Pancreas (tissue), 10 donors: Measurements from ENCODE around the gene CEP128. TPM values are rescaled to one million over a fixed set of nuclear protein-coding genes. Genes with fewer than 3 reads are reported as not detected.

Experiments
- ATAC-seq, 4 donors: fragments of 200-7000 bp; cut with Tn5 transposase; one replicate each; pipeline versions ENCODE4 v1.8.0 to v1.9.1; 2020; ENCODE audit warnings: mild to moderate bottlenecking in 4 of 4, moderate library complexity in 4 of 4
- DNase-seq, 6 donors: peaks; one replicate each; pipeline ENCODE4 v3.0.0-alpha.2; 2020
- FAIRE-seq: peaks from 2 replicates; lab custom pipeline; 2012; peaks lifted over from hg19 to GRCh38; lab: Jason Lieb, UNC
- H3K27ac ChIP-seq, 4 donors: fragments of 200-600 bp; sonication (generic); 1 replicate in 3 of 4; 2 replicates in 1 of 4; pipeline versions ENCODE4 v1.5.0 to v1.8.0; 2020
- H3K27me3 ChIP-seq, 4 donors: fragments of 200-600 bp; one replicate each; pipeline ENCODE4 v1.8.0; 2021
- H3K36me3 ChIP-seq, 3 donors: fragments of 200-600 bp; sonication (generic) in 1 of 3; one replicate each; pipeline versions ENCODE4 v1.5.0 to v1.8.0; 2020 to 2021
- H3K4me1 ChIP-seq, 3 donors: fragments of 200-600 bp; one replicate each; pipeline ENCODE4 v1.8.0; 2021
- H3K4me3 ChIP-seq, 4 donors: fragments of 200-600 bp; sonication (generic) in 2 of 4; one replicate each; pipeline versions ENCODE4 v1.5.0 to v1.8.0; 2020 to 2021
- H3K9me3 ChIP-seq, 4 donors: fragments of 200-600 bp; one replicate each; pipeline ENCODE4 v1.8.0; 2021
- WGBS, 2 donors: extraction: QIAGEN DNeasy Blood & Tissue Kit; methylation state at CpG; one replicate each; pipeline ENCODE4 v1.1.7; 2013; 5-methylcytosine and 5-hydroxymethylcytosine counted together
- intact Hi-C, 3 donors: fragments of 100-400 bp; cut with DNase I; formaldehyde crosslinking; loops; one replicate each; pipeline versions ENCODE4 v1.11.1 to v1.14.2; 2022
- polyA plus RNA-seq, 2 donors: library from polyadenylated mRNA; stranded (reverse); fragments of 200-250 nt; gene quantifications; one replicate each; pipeline ENCODE4 v1.2.3, GENCODE V29; 2013
- total RNA-seq, 6 donors: library from RNA; stranded (reverse); fragmentation: NEBNext Ultra II Directional in 4 of 6; extraction: Animal tissue kit (Norgen Biotek cat#: 25700) in 4 of 6; gene quantifications; one replicate each; pipeline versions ENCODE4 v1.2.1 to v1.2.4, GENCODE V29; 2021 to 2023
- TF ChIP-seq, protein P1 (sequence below), 4 donors: fragments of 200-600 bp; sonication (generic) in 3 of 4; IDR thresholded peaks; one replicate each; pipeline versions ENCODE4 v1.5.0 to v1.8.0; 2021; ENCODE audit warnings: antibody characterized with exemption in 4 of 4
- donor health status: healthy with polysubstance abuse.
- donor health status: DM: no; HTN: no; CAD: no; lungs with moderate emphysema.
- donor health status: DM: no; HTN: no; CAD: no.
- donor health status: control.
- donor health status: control.
- donor health status: Bipolar disorder and iron deficiency.
- donor health status: DM: yes; HTN: yes; CAD: no.
- donor health status: DM: no; HTN: no; CAD: no.
- donor health status: DM: no; HTN: no; CAD: no.
- donor health status: DM: yes; HTN: yes; CAD: no.

CEP128 gene
- total and polyA plus RNA-seq, 8 donors: 0.92 to 2.8 (median 2.0) TPM

- H3K9me3 ChIP-seq: no peaks in the 10 kb centered on the region
- H3K4me1 ChIP-seq: no peaks in the 10 kb centered on the region
- no peak for ATAC-seq
- H3K36me3 ChIP-seq: no peaks in the 10 kb centered on the region
- H3K27ac ChIP-seq: no peak overlapping the region
- no peak for FAIRE-seq
- no peaks in the 10 kb centered on the region for H3K27me3 ChIP-seq
- no peak overlapping the region for H3K4me3 ChIP-seq
- TF ChIP-seq, protein P1, sequence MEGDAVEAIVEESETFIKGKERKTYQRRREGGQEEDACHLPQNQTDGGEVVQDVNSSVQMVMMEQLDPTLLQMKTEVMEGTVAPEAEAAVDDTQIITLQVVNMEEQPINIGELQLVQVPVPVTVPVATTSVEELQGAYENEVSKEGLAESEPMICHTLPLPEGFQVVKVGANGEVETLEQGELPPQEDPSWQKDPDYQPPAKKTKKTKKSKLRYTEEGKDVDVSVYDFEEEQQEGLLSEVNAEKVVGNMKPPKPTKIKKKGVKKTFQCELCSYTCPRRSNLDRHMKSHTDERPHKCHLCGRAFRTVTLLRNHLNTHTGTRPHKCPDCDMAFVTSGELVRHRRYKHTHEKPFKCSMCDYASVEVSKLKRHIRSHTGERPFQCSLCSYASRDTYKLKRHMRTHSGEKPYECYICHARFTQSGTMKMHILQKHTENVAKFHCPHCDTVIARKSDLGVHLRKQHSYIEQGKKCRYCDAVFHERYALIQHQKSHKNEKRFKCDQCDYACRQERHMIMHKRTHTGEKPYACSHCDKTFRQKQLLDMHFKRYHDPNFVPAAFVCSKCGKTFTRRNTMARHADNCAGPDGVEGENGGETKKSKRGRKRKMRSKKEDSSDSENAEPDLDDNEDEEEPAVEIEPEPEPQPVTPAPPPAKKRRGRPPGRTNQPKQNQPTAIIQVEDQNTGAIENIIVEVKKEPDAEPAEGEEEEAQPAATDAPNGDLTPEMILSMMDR (IDR thresholded peaks at IDR 0.05): no peak
- intact Hi-C loops: no loop called here
- no peak for DNase-seq
Measured at GRCh38 chr14:80809663-80810062, 131.9 kb downstream of the CEP128 start.

- intact Hi-C loops: no loop called here
- no peaks in the 10 kb centered on the region for H3K9me3 ChIP-seq
- FAIRE-seq (no peak), DNase-seq (no peak), ATAC-seq (no peak)
- TF ChIP-seq, protein P1 (IDR thresholded peaks at IDR 0.05): no peak
- no peaks in the 10 kb centered on the region for H3K4me1 ChIP-seq
- no peak overlapping the region for H3K27ac ChIP-seq
- H3K36me3 ChIP-seq: no peaks in the 10 kb centered on the region
- H3K27me3 ChIP-seq: no peaks in the 10 kb centered on the region
- no peak overlapping the region for H3K4me3 ChIP-seq
- 87 to 97% methylated on average over 1 of the region's 1 CpG for WGBS, 2 donors
Measured at GRCh38 chr14:80805136-80805535, 136.4 kb downstream of the CEP128 start.

DNA sequence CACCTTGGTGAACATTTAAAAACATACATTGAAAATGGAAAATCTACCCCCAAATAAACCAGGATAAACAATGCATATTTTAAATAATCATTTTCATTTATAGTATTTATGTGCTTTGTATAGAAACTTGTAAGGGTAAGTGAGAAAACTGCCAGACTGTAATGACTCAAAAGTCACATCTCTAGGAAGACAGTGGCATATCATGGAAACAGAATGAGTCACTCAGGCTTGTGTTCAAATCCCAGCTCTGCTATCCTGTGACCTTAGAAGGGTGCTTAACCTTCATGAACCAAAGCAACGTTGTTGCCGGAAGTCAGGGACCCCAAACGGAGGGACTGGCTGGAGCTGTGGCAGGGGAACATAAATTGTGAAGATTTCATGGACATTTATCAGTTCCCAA, 142.7 kb downstream of the CEP128 start:
- WGBS, 2 donors: 92 to 94% methylated on average over 3 of the region's 3 CpGs
- no peaks in the 10 kb centered on the region for H3K36me3 ChIP-seq
- TF ChIP-seq, protein P1 (IDR thresholded peaks at IDR 0.05): no peak
- no peaks in the 10 kb centered on the region for H3K9me3 ChIP-seq
- no peaks in the 10 kb centered on the region for H3K27me3 ChIP-seq
- H3K27ac ChIP-seq: no peak overlapping the region
- ATAC-seq (no peak), DNase-seq (no peak), FAIRE-seq (no peak)
- intact Hi-C loops: no loop called here
- H3K4me3 ChIP-seq: no peak overlapping the region
- no peaks in the 10 kb centered on the region for H3K4me1 ChIP-seq

- no peak for FAIRE-seq
- no peak overlapping the region for H3K4me3 ChIP-seq
- DNase-seq: no peak
- TF ChIP-seq, protein P1 (IDR thresholded peaks at IDR 0.05): no peak
- no peaks in the 10 kb centered on the region for H3K4me1 ChIP-seq
- ATAC-seq: no peak
- intact Hi-C loops: no loop called here
- H3K9me3 ChIP-seq: no peaks in the 10 kb centered on the region
- 88 to 92% methylated on average over 3 of the region's 3 CpGs for WGBS, 2 donors
- no peaks in the 10 kb centered on the region for H3K27me3 ChIP-seq
- no peaks in the 10 kb centered on the region for H3K36me3 ChIP-seq
- no peak overlapping the region for H3K27ac ChIP-seq
Measured at GRCh38 chr14:80798211-80798610, 143.3 kb downstream of the CEP128 start.

DNA sequence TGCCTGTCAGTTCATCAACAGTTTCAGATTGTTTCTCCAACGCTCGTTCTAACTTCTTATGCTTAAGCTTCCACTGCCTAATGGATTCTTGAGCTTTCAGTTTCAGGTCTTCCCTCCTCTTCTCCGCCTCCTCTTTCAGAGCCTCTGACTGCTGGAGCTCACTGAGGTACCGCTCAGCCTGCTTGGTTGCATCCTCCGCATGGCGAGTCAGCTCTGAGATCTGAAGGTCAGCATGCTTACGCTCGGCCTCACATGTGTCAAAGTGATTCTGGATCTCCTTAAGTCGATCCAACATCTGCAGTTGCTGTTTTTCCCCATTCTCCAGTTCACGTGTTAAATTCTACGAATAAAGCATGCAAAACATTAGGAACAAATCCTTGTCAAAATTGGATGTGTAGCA, 148.8 kb downstream of the CEP128 start:
- ATAC-seq: no peak
- WGBS, 2 donors: 95 to 96% methylated on average over 11 of the region's 11 CpGs
- Histone ChIP-seq H3K27me3 (no peaks in the 10 kb centered on the region), H3K4me3 (no peak overlapping the region), H3K36me3 (no peaks in the 10 kb centered on the region), H3K4me1 (no peaks in the 10 kb centered on the region), H3K9me3 (no peaks in the 10 kb centered on the region), H3K27ac (no peak overlapping the region)
- DNase-seq: no peak
- TF ChIP-seq, protein P1 (IDR thresholded peaks at IDR 0.05): no peak
- FAIRE-seq: no peak
- intact Hi-C loops: no loop called here
